Activated T-helper 1 cell treated with anti-CD3 and anti-CD28 coated beads, Interleukin-2, amount 50 U/mL, for 16 hours (primary cell): ENCODE results near the gene C19orf85.
"Not testable (repeated sequence)": the region's sequence is repeated elsewhere in the genome, so short reads cannot be mapped to it uniquely, and the experiment has no call there.

Experiments used
- DNase-seq, 2 donors: peaks; one replicate each; pipeline ENCODE4 v3.0.0-alpha.2; 2020; ENCODE audit warnings: low read depth in 1 of 2, low spot score in 1 of 2

C19orf85 gene

DNA sequence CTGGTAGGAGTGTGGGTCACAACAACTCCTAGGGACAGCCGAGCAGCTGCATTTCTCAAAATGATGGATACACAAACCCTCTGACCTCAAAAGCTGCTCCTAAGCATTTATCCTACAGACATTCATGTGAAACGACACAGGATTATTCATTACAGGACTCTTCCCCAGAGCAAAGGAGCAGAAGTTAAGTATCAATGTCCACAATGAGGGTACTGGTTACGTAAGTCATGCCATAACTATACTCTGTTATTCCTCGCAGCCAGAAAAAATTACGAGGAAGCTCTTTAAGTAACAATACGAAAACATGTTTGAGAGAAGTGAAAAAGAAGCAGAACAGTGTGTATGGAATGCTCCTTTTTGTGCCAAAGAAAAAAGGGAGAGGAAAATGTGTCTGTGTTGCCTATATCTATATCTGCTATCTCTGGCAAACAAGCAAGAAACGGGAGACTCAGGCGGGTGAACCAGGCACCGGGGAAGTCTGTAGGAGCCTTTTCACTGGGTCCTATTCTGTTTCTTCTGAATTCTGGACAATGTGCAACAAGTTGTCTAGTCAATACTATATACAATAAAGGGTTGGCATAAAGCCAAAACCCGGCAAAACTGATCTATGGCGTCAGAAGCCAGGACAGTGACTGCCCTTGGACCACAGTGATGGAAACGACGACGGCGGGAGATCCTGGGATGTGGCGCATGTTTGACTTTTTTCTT, 4.4 kb downstream of the C19orf85 start:
- DNase-seq: no peak

DNA sequence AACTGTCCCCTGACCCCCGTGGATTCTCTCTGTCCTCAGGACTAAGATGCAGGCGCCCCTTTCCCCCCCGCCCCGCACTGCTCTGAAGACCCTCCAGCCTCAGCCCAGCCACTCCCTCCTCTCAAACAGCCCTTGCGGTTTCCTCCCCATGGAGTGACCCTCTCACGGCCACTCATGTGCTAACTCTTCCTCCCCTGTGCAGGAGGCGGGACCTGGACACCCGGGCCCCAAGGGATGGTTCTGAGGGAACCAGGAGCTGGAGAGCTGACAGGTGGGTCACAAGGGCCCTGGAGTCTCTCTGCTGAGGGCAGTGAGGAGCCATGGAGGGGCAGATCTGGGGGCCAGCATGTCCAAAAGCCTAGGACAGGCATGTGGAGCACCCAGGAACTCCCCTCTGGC, 5.0 kb downstream of the C19orf85 start:
- no peak for DNase-seq

DNA sequence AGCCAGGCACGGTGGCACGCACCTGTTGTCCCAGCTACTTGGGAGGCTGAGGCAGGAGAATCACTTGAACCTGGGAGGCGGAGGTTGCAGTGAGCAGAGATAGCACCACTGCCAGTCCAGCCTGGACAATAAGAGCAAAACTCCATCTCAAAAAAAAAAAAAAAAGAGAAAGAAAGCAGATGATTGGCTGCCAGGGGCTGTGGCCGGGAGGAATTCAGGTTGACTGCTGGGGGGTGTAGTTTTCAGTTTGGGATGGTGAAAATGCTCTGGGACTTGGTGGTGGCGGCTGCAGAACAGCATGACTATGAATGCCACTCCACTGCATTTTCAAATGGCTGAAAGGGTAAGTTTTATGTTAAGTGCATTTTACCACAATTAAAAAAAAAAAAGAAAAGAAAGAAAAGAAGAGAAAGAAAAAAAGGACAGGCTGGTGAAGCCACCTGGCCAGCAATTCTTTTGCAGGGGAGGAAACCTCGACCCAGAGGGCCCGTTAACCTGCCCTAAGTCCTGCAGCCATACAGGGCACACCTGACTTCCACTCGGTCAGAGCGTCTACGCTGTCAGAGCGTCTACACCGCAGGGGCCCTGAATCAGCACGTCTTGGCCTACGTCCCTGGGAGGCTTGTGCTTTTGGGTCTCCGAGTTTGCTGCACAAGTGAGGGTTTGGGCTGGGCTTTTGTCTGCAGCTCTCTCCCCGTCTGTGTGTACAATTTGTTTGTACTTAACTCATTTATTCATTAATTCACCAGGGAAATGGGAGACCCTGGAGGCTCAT, 6.7 kb downstream of the C19orf85 start:
- DNase-seq: no peak

DNA sequence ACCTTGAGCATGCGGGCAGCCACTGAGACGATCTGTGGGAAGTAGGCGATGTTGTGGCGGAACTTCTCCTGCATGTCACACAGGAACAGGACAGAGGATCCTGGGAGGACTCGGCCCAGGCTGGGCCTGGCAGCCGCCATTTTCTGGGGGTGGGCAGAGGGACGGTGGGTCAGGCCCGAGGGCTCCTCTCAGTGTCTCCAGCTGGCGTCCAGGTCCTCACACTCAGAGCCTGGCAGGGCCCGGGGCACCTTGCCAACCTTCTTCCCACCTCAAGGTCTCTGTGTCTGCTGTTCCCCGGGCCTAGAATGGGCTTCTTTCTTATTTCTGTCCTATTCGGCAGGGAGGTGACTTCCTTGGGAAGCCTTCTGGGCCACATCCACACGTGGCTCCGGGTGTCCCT, 8.2 kb downstream of the C19orf85 start:
- no peak for DNase-seq

DNA sequence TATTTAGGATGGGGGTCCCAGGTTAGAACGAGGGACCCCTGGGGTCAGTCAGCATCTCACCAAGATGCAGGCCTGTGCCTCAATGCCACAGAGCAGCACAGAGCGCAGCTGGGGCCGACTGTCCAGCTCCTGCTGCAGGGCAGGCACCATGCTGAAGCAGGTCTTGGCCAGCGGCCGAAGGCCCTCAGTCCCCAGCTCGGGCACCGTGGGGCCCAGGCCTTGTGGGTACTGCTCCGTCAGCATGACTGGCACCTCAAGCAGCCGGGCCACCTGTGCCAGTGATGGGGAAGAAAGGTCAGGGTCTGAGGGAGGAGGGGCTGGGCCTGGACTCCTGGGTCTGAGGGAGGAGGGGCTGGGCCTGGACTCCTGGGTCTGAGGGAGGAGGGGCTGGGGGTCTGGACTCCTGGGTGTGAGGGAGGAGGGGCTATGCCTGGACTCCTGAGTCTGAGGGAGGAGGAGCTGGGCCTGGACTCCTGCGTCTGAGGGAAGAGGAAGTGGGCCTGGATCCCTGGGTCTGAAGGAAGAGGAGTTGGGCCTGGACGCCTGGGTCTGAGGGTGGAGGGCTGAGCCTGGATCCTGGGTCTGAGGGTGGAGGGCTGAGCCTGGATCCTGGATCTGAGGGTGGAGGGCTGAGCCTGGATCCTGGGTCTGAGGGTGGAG, 8.8 kb downstream of the C19orf85 start:
- DNase-seq: no peak

DNA sequence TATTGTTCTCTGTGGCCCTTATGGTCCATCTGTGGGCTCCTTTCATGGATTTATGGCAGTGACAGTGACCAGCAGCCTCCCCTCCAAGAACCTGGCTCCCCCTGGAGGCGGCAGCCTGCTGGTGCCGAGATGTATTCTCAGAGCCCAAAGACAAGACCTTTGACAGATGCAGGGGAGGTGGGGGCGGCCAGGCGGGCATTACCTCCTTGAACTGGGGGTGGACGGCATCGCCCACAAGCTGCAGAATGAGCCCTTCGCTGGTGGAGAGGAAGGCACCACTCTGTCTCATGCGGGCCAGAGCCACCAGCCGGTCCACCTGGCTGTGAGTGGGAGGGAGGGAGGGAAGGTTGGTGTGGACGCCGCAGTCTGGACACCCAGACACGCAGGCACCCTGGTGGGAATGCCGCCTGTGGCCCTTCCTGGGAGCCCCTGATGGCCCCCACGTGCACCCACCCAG, 9.7 kb downstream of the C19orf85 start:
- peak in 1 of 2 donors; percentile 23 for DNase-seq

DNA sequence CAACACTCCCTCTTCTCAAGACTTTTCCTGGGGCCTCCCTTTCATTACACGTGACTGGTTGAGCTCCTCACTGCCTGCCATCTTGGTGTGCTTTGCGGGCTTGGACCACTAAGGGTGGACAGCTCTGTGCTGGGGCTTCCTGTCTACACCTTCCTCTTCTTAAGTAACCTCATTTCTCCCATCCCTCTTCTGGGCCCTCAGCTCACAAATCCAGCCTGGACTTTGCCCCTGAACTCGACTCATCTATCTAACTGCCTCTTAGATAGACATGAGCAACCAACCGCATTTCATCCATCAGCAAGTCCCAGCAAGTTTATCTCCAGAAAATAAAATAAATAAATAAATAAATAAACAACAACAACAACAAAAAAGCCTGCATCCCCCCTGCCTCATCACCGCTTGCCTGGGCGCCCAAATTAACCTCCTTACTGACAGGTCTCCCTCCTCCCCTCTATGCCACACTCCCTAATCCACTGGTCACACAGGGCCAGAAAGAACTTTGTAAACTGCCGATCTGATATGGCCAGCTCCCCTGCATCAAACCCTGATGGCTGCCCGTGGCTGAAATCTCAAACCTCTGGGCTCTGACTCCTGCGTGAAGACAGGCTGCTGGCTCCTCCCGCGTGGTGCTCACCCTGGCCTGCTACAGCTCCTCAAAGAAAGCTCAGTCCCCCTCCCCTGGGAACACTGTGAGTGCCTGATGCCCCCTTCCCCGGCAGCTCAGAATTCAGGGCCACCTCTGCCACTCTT, 10.9 kb downstream of the C19orf85 start:
- no peak for DNase-seq

DNA sequence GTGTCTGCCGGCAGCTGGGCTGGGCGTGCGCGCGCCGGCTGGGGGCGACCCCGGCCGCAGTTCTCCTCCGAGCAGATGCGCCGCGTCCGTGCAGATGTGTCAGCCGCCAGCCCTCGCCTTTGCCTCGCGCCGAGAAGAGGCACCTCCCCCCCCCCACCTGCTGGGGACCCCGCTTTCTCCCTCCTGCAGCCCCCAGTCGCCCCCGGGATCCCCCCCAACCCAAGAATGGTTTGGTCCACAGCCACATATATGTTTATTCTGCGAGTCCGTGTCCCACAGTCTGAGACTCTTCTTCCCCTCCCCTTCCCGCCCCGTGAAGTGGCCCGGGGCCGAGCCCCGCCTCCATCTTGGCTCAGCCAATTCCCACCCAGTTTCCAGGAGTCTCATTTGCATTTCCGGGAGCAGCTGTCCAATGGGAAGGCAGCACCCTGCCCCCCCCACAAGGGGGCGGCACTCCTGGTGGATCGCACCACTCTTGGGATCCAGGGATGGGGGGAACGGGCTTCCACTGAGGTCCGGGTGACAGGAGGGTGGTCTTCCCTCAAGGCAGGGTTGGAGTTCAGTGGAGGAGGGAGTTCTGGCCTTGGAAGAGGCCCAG, 11.7 kb downstream of the C19orf85 start:
- DNase-seq: peak in 1 of 2 donors; percentile 14

DNA sequence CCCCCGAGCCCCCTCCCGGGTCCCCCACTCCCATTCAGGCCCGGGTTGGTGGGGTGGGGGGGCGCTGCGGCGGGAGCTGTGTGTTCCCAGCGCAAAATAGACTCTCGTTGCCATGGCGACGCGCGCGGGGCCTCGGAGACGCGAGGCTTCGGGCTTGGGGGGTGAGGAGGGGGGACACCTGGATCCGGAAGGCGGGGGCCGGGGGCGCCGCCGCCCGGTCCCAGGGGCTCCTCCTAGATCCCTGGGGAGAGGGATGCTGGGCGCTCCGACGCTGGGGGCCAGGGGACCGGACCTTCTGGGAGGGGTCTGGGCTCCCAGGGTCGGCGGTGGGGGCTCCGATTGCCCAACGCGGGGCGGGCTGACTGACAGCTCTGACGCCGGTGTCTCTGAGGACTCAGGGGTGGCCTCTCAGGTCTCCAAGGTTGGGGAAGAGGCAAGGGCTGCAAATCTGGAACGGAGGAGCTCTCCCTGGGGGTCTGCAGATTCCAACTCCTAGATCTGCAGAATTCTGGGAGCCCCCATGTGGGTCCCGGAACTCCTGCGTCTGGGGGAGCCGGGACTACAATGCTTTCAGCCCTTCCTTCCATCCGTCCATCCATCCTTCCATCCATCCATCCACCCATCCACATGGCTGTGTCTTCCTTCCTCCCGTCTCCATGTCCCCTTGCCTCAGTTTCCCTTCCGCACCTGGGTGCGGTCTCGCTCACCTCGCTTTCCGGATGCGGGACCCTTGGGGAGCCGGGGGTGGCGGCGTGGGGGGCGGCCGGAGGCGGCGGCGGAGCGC, 12.4 kb downstream of the C19orf85 start:
- no peak for DNase-seq

DNA sequence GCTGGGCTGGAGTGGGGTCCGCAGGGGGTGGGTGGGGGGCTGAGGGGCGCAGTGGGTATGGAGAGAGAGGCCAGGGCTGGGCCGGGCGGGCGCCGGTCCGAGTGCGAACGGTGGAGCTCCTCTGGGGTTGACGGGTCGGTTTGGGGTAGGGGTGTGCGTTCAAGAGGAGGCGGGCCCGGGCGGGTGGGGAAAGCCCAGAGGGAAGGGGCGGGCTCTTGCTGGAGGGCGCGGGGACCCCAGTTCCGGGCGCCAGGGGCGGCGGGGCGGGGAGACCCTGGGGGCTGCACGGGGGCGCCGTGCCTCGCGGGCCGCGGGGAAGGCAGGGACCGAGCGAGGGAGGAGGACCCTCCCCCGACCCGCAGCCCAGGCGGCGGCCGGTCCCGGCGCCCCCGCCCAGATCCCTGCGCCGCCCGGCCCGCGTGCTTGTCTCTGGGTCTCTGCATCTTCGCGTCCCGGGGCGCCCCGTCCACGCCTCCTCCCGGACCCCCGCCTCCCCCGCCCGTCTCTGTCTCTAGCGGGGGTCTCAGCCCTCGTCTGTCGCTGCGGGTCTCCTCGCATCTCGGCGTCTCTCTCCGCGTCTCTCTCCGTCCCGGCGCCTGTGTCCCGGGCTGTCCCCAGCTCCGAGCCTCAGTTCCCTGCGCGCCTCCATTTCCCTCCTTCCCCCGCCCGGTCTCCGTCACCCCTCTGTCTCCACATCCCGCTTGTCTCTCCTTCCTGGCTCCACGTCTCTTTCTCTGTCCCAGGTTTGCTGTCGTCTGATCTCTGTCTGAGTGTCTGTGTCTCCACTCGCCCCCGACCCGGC, 13.2 kb downstream of the C19orf85 start:
- no peak for DNase-seq

DNA sequence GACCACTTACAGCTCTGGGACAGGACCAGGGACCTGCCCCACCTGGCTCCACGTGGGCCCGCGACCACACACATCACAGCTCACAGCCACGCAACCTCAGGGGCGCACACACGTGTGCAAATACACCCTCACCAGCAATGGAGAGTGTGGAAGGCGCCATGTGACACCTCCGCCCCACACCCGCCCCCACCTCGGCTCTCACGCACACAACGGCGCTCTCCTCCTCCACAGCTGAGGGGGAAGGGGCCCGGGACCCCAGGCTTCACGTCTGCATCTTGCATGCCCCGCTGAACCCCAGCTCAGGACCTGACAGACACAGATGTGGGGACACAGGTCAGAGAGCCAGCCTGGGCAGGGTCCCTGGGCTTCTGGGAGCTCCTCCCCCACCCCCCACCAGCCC, 15.1 kb downstream of the C19orf85 start:
- no peak for DNase-seq

DNA sequence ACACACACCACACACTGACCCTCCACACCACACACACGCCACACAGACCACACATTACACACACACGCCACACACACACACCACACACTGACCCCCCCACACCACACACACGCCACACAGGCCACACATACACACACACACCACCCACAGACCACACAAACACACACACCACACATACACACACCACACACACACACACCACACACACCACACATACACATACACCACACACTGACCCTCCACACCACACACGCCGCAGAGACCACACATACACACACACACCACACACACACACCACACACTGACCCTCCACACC, 16.4 kb downstream of the C19orf85 start:
- not testable (repeated sequence) for DNase-seq

DNA sequence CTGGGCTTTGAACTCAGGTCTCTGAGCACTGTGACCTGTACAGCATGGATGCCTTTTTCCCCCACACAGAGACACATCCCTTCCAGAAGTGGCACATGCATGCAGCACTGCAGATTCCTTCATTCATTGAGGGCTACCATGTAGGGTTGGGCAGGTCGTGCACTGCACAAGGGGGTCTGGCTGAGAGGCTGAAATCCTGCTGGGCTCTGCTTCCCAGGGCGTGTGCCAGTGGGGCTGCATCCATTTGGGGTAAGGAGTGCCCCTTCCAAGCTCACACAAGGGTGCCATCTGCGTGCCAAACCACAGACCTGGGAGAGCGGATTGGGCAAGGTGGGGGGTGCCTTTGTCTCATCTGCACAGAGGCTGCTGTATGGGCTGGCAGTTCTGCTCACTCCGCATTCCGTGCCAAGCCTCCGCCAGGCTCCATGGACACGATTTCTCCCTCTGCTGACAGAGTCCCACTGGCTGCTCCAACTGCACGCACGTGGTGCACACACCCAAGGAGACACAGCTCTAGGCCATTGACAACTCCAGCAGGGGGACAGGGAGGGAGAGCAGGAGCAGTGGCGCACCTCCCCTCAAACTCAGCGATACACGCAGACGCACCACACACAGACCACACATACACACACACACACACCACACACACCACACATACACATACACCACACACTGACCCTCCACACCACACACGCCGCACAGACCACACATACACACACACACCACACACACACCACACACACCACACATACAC, 17.0 kb downstream of the C19orf85 start:
- no peak for DNase-seq

DNA sequence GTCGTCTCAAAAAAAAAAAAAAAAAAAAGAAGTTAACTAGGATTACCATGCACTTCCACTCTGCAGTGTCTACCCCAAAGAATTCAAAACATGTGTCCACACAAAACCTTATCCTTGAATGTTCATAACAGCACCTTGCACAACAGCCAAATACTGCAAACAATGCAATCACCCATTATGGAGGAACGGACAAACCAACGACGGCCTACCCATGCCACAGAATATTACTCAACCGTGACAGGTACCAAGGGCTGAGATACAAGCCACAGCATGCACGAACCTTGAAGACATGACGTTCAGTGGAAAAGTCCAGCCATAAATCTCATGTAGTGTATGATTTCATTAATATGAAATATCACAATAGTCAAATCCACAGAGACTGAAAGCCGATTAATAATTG, 18.5 kb downstream of the C19orf85 start:
- no peak for DNase-seq

DNA sequence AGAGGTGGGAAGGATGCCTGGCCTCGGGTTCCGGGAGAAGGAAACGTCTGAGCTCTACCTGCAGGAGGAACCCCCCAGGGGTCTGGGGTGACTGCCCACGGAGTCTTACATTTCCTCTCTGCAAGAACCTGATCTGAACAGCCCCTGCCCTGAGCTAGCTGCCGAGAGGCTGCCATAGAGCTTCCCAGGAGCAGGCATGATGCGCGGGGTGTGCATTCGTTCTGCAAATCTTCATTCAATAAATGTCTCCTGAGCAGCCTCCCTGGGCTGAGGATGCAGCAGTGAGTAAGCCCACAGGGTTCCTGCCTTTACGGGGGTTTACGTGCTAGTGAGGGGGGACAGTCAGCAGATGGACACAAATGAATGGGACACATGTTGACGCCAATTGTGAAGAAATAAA, 19.9 kb downstream of the C19orf85 start:
- DNase-seq: no peak

DNA sequence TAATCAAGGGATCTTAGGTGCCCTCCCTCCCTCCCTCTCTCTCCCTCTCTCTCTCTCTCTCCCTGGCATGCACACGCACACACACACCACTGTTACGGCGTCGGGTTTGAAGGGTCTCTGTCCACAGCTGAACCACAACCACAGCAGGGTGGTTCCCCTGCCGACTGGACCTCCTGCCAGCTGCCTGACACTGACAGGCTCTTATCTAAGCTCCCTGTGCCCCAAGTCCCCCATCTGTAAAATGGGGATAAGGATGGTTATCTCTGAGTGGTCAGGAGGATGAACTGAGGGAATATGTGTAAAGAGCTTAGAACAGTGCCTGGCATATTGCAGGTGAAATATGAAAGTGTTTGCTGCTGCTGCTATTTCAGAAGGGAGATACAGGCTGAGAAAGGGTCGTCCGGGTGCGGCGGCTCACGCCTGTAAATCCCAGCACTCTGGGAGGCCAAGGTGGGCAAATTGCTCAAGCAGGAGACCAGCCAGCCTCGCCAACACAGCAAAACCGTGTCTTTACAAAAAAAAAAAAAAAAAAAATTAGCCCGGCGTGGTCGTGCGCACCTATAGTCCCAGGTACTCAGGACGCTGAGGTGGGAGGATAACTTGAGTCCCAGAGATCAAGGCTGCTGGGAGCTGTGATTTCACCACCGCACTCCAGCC, 20.6 kb downstream of the C19orf85 start:
- DNase-seq: no peak

DNA sequence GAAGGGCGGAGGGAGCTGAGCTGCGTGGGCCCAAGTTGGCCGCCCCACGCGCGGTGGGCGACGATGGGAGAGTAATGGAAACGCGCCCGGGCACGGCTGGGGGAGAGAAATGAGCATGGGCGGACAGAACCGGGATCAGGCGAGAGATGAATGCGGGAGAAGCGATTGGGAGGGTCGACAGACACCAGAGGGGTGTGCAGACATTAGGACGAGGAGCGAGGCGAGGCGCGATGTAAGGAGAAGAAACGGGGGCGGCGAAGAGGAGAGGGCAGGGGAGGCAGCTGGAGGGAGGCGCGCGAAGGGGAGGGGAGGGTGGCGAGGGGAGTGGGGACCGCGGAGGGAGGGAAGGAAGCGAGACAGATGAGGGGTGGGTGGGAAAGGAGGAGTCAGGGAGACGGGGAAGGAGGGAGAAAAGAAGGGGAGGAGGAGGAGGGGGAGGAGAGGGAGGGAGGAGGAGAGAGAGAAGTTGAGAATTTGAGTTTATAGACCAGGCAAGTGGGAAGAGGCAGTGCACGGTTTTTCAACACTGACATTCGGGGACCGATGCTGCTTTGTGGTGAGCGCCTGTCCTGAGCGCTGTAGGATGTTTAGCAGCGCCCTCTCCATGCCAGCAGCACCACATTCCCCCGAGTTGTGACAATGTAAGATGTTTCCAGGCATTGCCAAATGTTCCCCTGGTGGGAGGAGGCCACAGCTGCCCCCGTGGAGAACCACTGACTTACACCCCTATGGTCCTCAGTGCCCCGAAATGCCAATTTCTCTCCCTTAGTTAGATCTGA, 21.3 kb downstream of the C19orf85 start, which contains the start of gene SHISA7:
Gene SHISA7 (minus strand): TSS at position 256 of the 779 bp plus-strand sequence. CDS start 437 bp downstream, outside the sequence.
- DNase-seq: no peak
